Type B pancreatic cell (in vitro differentiated cells): ENCODE data around the gene MPL. TPM values are rescaled to one million over a fixed set of nuclear protein-coding genes. Genes with fewer than 3 reads are reported as not detected.

Source experiments
- DNase-seq: peaks from one replicate; pipeline ENCODE4 v3.0.0; 2021; ENCODE audit warnings: mixed read lengths; ENCODE audit not compliant: unreplicated experiment; ENCODE audit errors: extremely low spot score
- H3K27ac Mint-ChIP-seq: 2 replicates; pipeline ENCODE4 v1.8.0; 2021; ENCODE audit warnings: mild to moderate bottlenecking, mixed read lengths
- H3K27me3 Mint-ChIP-seq: 2 replicates; pipeline ENCODE4 v1.8.0; 2021; ENCODE audit warnings: mixed read lengths
- H3K36me3 Mint-ChIP-seq: 2 replicates; pipeline ENCODE4 v1.8.0; 2021; ENCODE audit warnings: mixed read lengths
- H3K4me1 Mint-ChIP-seq: one replicate; pipeline ENCODE4 v1.8.0; 2021; ENCODE audit warnings: mixed read lengths; ENCODE audit not compliant: unreplicated experiment
- H3K4me3 Mint-ChIP-seq: 2 replicates; pipeline ENCODE4 v1.8.0; 2021; ENCODE audit warnings: mild to moderate bottlenecking, mixed read lengths
- H3K9me3 Mint-ChIP-seq: 2 replicates; pipeline ENCODE4 v1.8.0; 2021; ENCODE audit warnings: mixed read lengths
- total RNA-seq: library from RNA; stranded (reverse); gene quantifications from 2 replicates; pipeline ENCODE4 v1.2.1, GENCODE V29; 2021; ENCODE audit warnings: low replicate concordance
- TF ChIP-seq, protein P1 (sequence below): fragments of 200-600 bp; sonication (generic); conservative IDR thresholded peaks from 2 replicates; pipeline ENCODE4 v1.5.0; 2021; ENCODE audit warnings: antibody characterized with exemption, mild to moderate bottlenecking

MPL gene
- total RNA-seq, 1 donor from 2014 or later, result not detected

DNA sequence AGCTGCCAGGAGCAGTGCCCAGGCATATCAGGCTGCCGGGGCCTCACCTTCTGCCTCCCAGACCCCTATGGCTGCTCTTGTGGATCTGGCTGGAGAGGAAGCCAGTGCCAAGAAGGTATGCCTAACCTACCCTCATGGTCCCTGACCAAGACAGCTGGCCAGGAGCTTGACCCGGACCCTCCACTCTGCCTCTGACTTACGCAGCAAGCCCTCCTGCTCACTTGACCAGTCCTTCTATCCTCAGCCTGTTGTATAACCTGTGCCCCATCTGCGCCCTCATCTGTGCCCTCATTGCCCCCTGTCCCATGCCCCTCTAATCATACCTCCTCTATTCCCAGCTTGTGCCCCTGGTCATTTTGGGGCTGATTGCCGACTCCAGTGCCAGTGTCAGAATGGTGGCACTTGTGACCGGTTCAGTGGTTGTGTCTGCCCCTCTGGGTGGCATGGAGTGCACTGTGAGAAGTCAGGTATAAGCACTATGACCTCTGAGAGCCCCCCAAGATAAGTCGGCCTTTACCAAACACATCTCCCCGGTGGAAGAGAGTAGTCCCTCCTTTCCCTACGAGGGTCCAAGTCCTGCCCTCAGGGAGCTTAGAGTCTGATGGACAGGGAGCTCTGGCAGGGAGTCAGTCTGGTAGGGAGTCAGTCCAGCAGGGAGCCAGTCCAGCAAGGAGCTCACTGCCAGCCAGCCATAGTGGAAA, 30.0 kb upstream of the MPL start:
- DNase-seq, result no peak
- no peaks in the 10 kb centered on the region for H3K9me3 Mint-ChIP-seq
- TF ChIP-seq, protein P1, sequence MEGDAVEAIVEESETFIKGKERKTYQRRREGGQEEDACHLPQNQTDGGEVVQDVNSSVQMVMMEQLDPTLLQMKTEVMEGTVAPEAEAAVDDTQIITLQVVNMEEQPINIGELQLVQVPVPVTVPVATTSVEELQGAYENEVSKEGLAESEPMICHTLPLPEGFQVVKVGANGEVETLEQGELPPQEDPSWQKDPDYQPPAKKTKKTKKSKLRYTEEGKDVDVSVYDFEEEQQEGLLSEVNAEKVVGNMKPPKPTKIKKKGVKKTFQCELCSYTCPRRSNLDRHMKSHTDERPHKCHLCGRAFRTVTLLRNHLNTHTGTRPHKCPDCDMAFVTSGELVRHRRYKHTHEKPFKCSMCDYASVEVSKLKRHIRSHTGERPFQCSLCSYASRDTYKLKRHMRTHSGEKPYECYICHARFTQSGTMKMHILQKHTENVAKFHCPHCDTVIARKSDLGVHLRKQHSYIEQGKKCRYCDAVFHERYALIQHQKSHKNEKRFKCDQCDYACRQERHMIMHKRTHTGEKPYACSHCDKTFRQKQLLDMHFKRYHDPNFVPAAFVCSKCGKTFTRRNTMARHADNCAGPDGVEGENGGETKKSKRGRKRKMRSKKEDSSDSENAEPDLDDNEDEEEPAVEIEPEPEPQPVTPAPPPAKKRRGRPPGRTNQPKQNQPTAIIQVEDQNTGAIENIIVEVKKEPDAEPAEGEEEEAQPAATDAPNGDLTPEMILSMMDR, result no peak
- H3K27me3 Mint-ChIP-seq, result peaks cover 4% of the 10 kb centered on the region
- H3K4me3 Mint-ChIP-seq, result no peak overlapping the region
- no peak overlapping the region for H3K27ac Mint-ChIP-seq
- peaks cover 12% of the 10 kb centered on the region for H3K4me1 Mint-ChIP-seq
- H3K36me3 Mint-ChIP-seq, result no peaks in the 10 kb centered on the region

GRCh38 chr1:43308635-43309404, 28.8 kb upstream of the MPL start:
- peaks cover 6% of the 10 kb centered on the region for H3K4me1 Mint-ChIP-seq
- H3K4me3 Mint-ChIP-seq, result no peak overlapping the region
- no peak overlapping the region for H3K27ac Mint-ChIP-seq
- DNase-seq, result no peak
- peaks cover 4% of the 10 kb centered on the region for H3K27me3 Mint-ChIP-seq
- TF ChIP-seq, protein P1, result no peak
- no peaks in the 10 kb centered on the region for H3K36me3 Mint-ChIP-seq
- no peaks in the 10 kb centered on the region for H3K9me3 Mint-ChIP-seq

DNA sequence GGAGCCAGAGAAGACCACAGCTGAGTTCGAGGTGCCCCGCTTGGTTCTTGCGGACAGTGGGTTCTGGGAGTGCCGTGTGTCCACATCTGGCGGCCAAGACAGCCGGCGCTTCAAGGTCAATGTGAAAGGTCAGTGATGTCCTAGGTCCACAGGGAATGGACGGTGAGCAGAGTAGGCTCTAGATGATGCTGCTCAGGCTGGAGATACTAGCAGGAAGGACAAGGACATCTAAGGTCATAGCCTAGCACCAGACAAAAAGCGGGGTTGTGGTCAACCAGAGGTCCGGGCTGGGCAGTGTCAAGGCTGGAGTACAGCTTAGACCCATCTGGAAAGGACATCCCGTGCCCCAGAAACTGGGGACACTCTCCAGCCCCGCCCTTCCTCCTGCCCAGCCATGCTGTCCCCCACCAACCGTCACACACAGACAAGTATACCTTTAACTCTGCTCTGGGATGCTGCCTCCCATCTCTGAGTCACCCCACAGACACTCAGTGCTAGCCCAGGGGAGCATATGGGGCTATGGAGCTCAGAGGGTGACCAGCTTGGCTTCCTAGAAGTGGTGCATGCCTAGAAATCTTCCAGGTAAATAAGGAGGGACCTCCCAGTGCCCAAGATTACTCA, 28.1 kb upstream of the MPL start:
- no peaks in the 10 kb centered on the region for H3K27me3 Mint-ChIP-seq
- no peak overlapping the region for H3K27ac Mint-ChIP-seq
- TF ChIP-seq, protein P1, result no peak
- peaks cover under 1% of the 10 kb centered on the region for H3K4me1 Mint-ChIP-seq
- H3K4me3 Mint-ChIP-seq, result no peak overlapping the region
- no peaks in the 10 kb centered on the region for H3K36me3 Mint-ChIP-seq
- H3K9me3 Mint-ChIP-seq, result no peaks in the 10 kb centered on the region
- no peak for DNase-seq

GRCh38 chr1:43311521-43311920, 26.1 kb upstream of the MPL start:
- H3K9me3 Mint-ChIP-seq, result no peaks in the 10 kb centered on the region
- no peak overlapping the region for H3K4me3 Mint-ChIP-seq
- H3K27me3 Mint-ChIP-seq, result no peaks in the 10 kb centered on the region
- H3K36me3 Mint-ChIP-seq, result no peaks in the 10 kb centered on the region
- TF ChIP-seq, protein P1, result no peak
- no peak overlapping the region for H3K27ac Mint-ChIP-seq
- no peak for DNase-seq
- H3K4me1 Mint-ChIP-seq, result no peaks in the 10 kb centered on the region

DNA sequence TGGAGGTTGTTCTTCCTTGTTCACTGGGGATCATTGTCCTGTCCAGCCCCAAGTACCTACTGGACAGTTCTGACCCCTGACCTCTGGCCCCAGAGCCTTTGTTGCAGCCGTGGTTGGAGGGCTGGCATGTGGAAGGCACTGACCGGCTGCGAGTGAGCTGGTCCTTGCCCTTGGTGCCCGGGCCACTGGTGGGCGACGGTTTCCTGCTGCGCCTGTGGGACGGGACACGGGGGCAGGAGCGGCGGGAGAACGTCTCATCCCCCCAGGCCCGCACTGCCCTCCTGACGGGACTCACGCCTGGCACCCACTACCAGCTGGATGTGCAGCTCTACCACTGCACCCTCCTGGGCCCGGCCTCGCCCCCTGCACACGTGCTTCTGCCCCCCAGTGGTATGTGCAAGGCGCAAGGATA, 25.4 kb upstream of the MPL start:
- Mint-ChIP-seq H3K4me3 (no peak overlapping the region), H3K9me3 (no peaks in the 10 kb centered on the region)
- TF ChIP-seq, protein P1, result no peak

More for the DNA sequence above, 25.4 kb upstream of the MPL start:
- H3K27me3 Mint-ChIP-seq, result no peaks in the 10 kb centered on the region
- H3K4me1 Mint-ChIP-seq, result no peaks in the 10 kb centered on the region
- H3K36me3 Mint-ChIP-seq, result no peaks in the 10 kb centered on the region
- no peak overlapping the region for H3K27ac Mint-ChIP-seq
- DNase-seq, result no peak
